Stimulated activated CD8-positive, alpha-beta memory T cell treated with anti-CD3 and anti-CD28 coated beads, Interleukin-12 subunit alpha, Interleukin-12 subunit beta, amount 100 ng/mL, for 24 hours (primary cell): Measurements from ENCODE around the gene TTC12.
"Not testable (repeated sequence)": the region's sequence is repeated elsewhere in the genome, so short reads cannot be mapped to it uniquely, and the experiment has no call there.

Experiments used
- DNase-seq: peaks from one replicate; pipeline ENCODE4 v3.0.0-alpha.2; 2020; ENCODE audit errors: extremely low read depth

The TTC12 gene

DNA sequence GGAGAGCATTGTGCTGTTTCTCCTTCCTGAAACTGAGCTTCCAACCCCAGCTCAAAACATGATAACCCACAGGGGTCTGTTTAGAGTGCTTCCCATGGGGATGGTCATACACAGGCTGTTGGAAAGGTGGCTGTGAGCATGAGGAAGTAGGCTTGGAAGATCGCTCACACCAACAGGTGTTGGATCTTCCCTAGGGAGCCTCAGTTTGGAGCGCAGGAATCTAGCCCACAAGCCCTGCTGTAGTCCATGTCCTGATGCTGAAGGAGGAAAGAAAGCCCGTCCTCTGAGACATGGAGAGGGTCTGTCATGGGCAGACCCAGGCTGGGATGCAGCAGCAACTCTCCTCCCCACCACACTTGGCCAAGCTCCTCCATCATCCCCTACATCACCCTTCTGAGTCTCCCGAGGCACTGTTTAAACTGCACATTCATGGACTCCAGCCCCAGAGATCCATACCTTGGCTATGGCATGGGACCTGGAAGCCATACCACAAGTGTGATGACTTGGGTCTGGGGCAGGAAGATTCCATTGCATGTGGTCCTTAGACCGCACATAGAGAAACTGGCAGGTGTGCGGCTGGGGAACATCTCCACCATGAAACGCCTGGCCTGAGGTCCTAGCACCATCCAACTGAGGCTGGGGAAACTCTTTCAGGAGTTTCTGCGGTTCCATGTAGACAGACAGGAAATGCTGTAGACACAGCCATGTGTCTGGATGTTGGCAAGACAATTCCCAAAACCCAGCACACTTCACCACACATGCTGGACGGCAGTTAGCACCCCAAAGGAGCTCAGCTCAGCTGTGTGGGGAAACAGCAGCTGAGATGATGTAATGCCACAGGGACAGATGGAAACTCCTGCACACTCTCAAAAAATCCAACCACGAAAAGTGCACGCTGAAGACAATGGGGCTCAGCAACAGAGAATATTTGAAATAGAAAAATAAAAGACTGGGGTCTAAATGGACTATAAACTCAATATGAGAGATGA lies 27.6 kb upstream of the TTC12 start:
- DNase-seq, result no peak

DNA sequence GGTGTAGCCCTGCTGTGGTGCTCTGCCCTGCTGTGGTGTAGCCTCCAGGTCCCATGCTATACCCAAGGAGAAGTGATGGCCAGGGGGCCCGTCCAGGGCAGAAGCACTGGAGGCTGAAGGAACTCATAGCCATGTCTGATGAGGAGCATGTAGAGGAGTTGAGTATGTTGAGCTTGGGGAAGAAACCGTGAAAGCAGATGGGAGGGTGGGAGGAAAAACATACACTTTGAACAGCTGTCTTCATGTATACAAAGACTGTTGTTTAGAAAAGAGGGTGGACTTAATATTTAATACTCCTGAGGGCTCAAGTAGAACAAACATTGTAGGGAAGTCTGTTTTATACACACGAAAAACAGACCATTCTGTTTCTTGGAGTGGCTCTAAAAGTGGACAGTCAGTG lies 26.6 kb upstream of the TTC12 start:
- no peak for DNase-seq

DNA sequence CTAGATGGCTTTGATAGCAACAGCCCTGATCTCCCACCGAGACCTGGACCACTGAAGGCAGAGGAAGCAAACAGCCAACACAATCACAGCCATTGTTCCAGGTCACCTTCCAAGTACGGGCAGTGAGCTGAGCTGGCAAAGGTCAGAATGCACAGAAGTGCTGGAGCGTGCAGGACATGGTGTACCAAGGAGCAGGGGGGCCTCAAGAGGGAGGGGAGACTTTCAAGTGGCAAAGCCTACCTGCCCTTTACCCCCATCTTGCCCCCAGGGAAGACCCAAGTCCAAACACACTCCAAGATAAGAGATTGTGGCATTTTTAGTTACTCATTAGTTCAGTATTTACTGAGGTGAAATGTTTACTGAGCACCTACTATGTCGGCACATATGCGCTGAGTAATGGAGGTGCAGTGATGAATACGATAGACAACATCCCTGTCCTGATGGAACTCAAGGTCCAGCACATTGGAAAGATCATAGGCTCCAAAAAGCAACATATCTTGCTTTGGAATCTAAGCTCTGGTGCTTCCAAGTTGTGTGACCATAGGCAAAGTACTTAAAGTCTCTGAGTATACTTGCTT lies 26.0 kb upstream of the TTC12 start:
- no peak for DNase-seq

DNA sequence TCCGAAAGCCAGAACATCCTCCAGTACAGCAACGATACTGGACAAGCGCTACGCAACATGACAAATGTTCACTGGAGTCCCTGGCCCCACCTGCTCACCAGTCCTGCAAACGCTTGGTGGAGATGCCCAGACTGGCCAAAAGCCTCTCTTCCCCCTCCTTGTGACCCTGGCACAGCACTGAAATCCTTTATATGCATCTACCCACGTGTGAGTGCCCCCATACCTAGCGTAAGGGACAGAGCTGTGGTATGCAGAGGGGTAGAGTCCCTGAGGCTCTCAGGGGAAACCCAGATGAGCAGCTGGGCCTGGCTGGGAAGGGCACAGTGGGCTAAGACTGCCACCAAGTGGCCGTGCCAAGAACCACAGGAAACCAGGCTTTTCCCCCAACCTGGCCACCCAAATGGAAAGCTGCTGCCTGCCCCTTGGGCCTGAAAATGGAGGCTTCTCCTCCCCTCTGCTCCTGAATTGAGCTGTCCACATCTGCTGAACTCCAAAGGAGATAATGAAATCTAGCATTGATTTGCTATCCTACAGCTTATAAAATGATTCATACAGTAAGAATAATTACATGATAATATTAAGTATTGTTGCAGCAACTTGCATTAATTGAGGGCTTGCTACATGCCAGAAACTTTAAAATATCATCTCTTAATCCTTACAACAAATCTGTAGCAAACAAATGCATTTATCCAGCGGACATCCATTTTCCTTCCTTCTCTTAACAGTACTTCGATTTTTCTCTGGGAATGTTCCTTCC lies 24.8 kb upstream of the TTC12 start:
- DNase-seq, result peak; percentile 20

DNA sequence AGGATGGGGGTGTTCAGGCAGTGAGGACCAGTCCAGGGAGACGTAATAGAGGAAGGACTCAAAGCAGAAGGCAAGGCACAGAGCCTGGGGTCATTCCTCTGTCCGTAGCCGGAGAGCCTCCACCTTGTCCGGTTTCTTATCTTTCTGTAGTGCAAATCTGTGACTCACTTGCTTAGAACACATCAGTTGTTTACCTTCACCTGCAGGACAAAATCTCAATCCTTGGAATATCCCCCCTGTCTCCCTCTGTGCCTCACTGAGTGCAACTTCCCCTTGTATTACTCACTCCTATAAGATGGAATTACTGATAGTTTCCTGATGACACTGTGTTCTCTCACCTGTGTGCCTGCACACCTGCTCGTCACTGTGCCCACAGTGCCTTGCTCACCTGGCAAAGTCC lies 20.4 kb upstream of the TTC12 start:
- no peak for DNase-seq

- DNase-seq, result no peak
Observed at GRCh38 chr11:113295993-113296392, 18.4 kb upstream of the TTC12 start.

DNA sequence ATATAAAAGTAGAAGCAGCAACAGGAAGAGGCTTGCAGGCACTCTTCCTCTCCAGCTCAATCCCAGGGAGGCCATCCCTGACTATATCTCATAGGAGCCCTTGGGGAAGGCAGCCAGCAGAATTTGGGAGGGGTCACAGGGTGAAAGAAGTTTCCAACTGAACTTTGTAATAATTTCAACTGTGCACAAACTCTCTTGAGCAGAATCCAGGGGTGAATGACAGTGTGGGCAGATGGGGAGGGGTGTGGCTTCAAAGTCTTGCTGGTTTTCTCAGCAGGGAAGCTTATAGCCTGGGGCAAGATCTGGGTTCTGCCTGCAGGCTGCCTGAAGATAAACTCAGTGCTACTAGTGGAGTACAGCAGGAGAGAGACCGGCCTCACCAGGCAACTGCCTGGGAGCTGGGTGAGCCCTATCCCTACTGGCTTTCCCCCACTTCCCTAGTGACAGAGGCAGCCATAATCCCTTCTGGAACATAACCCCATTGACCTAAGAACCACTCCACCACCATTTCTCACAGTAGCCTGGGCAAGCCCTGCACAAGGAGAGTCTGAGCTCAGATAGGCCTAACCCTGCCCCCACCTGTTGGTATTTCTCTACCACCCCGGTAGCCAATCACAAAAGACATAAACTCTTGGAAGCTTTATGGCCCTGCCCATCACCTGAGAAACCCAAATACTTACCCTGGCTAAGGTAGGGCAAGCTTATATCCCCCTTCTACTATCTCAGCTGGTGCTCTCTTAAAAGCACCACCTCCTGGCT lies 17.8 kb upstream of the TTC12 start:
- no peak for DNase-seq

- not testable (repeated sequence) for DNase-seq
Observed at GRCh38 chr11:113298496-113298895, 15.9 kb upstream of the TTC12 start.

GRCh38 chr11:113304916-113305315 lies 9.5 kb upstream of the TTC12 start:
- DNase-seq, result no peak

- peak; percentile 31 for DNase-seq
Observed at GRCh38 chr11:113305440-113306336, 8.7 kb upstream of the TTC12 start.

- no peak for DNase-seq
Observed at GRCh38 chr11:113308601-113309000, 5.8 kb upstream of the TTC12 start.

DNA sequence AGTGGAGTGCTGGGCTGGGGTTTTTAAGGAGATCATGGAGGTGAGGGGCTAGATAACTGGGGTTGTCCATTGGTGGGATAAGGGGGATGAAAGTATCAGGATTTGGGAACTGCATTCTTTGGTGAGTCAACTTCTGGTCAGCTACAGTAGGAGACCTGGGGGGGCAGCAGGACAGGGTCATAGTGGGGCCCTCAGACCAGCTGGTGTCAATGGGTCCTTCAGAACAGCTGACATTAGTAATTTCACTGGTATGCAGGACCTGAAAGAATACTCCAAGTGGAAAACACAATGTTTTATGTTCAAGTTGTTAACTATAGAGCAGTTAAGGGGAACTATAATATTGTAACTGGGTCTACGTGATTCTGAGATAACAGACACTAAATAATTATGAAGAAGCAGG lies 2.8 kb upstream of the TTC12 start:
- no peak for DNase-seq

DNA sequence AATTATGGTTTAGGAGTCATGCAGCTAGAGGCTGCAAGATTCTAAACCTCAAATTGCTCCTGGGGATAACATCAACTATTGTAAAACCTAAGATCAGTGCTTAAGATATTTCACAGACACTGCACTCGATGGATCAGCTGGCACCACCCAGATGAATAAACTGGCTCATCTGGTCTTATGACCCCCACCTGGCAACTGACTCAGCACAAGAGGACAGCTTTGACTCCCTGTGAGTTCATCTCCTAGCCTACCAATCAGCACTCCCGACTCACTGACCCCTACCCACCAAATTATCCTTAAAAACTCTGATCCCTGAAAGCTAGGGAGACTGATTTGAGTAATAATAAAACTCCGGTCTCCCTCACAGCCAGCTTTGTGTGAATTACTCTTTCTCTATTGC lies 782 bp upstream of the TTC12 start:
- no peak for DNase-seq

- no peak for DNase-seq
Observed at GRCh38 chr11:113314065-113314388, 356 bp upstream of the TTC12 start.

DNA sequence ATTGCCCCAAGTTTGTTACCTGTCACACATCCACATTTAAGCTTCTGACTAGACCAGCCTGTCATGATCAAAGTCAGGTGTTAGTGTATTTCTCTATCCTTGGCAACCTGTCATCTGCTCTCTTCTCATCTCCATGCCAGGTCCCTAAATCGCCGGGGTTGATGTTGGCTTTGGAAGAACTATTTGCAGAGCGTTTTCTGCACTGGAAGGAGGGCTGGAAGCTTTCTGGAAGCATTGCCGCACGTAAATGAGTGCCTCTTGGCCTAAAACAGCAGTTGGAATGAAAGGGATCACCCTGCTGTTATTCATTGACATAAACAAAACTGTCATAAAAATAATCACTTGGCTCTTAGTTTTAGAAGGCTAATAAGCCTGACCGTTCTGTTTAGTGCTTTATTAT lies 1.4 kb downstream of the TTC12 start:
- no peak for DNase-seq

DNA sequence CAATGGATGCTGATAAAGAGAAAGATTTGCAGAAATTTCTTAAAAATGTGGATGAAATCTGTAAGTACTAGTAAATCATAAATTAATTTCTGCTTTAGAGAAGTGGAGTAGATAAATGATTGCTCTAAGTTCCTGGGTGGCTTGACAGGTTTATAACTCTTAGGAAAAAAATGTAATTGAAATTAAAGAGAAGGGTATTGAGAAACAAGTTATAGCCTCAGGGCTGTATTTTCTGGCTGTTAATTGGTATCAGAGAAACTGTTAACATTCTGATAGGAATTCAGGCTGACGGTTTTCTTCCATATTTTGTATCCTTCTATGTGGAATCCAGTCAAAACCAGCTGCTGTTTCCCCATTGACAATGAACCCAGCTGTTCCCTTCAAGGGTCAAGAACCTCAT lies 1.9 kb downstream of the TTC12 start:
- no peak for DNase-seq

DNA sequence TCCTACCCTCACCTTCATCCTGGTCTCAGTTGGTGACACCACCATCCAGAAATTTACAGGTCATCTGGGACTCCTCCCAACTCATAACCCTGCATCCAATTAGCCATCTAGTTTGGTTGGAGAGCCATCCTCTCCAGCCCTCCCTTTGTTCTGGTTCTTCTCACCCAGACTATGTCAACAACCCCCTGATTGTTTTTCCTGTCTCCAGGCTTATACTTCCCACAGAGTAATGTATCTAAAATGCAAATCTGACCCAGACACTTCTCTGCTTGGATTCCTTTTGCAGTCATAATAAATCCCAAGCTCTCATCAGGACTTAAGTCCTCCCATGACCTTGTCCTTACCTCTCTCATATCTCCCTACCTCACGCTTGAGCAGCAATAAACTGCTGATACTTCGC lies 3.0 kb downstream of the TTC12 start:
- no peak for DNase-seq

GRCh38 chr11:113319085-113319484 lies 4.7 kb downstream of the TTC12 start:
- no peak for DNase-seq

DNA sequence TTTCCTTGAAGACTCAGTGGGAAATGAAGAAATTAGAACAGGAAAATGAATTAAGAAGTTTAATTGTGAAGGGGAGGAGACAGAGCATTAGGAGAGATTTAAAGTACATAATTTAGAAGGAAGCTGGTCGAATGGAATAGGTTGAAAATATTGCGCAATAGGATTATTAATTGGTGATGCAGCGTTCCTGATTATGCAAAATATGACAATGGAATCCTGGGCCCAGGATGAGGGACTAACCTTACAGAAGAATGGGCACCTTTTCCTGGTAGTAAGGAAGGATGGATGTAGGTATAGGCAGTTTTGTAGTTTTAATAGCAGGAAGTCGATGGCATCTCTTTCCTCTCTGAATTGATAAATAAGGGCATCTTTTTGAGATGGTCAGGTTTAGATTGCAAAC lies 7.8 kb downstream of the TTC12 start:
- DNase-seq, result no peak

DNA sequence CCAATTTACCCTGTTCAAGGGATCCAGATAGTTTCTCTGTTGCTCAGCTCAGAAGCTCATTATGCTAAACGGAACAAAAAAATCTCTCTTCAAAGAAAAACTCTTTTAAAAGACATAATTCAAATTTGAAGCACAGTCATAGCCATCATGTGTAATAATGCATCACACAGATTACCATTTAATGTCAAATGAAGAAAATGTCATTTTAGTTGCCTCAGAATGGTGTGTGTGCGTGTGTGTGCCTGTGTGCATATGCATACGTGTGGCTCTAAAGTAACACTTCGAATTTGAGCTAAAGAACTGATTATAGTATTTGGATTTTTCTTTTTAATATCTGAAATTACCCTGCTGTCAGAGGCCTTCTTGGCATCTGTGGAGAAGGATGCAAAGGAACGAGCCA lies 9.9 kb downstream of the TTC12 start:
- DNase-seq, result no peak

- no peak for DNase-seq
Observed at GRCh38 chr11:113329725-113330124, 15.3 kb downstream of the TTC12 start.
